HG03442 (cell line): Measurements from ENCODE around the gene TRIM21.
"Not testable (repeated sequence)": the region's sequence is repeated elsewhere in the genome, so short reads cannot be mapped to it uniquely, and the experiment has no call there.

Experiments used
- ATAC-seq: cut with Tn5 transposase; IDR thresholded peaks from one replicate; pipeline ENCODE4 v1.9.1; 2021; ENCODE audit warnings: mild to moderate bottlenecking, moderate library complexity; ENCODE audit not compliant: unreplicated experiment

The TRIM21 gene

DNA sequence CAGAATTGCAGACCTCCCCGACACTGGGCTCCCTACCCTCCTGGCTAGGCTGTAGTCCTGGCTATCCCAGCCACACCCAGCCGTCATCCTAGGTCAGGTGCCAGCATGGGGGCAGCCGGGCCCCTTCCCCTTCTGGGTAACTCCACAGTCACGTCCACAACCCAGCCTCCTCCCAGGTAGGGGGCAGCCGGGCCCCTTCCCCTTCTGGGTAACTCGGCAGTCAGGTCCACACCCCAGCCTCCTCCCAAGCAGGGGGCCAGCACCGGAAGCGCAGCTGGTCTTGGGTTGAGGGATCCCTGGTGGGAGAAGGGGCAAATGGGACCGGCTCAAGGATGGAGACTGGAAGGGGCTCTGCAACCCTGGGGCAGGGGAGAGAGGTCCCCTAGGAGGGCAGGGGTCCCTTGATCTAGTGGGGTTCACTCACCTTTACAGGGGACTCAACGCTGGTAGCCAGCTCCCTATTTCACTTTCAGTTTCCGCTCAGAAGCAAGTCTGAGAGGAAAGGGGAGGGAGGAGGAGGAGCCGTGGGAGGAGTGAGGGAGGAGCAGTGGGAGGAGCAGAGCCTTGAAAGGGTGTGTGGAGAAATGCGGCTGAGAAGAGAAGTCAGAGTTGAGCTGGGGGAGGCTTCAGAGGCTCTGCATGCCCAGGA lies at the start of gene TRIM21:
Gene TRIM21 (minus strand): TSS at position 494 of the 649 bp plus-strand sequence. CDS start 3,293 bp downstream, outside the sequence.
- ATAC-seq, result peak; percentile 100

DNA sequence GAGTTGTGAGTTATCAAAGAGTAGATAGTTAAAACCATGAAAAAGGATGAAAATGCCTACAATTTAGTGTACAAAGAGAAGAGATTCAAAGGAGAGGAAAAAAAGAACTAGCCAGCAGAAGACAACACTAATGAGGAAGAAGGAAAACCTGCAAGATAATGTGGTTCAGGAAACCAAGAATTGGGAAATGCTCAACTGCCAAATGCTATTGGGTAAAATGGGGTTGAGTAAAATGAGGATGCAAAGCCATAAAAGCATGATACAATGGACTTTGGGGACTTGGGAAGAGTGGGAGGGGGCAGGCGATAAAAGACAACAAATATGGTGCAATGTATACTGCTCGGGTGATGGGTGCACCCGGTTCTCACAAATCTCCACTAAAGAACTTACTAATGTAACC lies 48.0 kb upstream of the TRIM21 start:
- no peak for ATAC-seq

DNA sequence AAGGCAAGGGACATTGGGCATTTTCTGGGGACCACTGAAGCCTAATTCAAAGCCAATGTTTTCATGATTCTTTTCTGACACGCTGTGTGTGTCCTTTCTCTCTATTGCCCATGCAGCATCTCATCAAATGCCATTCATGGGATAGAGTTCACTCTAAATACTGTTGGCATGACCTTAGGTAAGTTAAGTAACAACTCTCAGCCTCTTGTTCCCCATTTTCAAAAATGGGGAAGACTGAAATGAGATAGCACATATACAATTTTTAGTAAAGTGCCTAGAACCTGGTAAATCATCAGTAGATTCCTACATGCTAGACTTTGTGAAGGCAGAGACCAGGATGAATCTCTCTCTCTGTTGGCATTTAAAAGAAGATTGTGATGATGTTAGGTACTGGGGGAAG lies 42.9 kb upstream of the TRIM21 start:
- no peak for ATAC-seq

DNA sequence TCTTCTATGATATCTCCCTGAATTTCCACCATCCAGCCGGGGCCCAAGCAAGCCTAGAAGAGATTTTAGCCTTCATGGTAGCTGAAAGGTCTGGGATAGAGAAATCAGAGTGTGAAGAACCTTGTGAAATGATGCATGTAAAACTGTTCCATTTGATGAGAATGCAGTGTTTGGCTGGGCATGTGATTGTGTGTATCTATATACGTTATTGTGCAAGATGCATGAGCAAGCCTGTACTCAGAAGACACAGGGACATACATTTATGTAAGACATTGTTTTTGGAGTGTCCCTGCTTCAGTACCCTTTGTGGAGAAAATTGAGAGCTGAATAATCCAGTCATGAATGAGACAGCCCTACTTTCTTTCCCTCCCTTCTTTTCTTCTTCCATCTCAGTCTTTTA lies 40.4 kb upstream of the TRIM21 start:
- no peak for ATAC-seq

DNA sequence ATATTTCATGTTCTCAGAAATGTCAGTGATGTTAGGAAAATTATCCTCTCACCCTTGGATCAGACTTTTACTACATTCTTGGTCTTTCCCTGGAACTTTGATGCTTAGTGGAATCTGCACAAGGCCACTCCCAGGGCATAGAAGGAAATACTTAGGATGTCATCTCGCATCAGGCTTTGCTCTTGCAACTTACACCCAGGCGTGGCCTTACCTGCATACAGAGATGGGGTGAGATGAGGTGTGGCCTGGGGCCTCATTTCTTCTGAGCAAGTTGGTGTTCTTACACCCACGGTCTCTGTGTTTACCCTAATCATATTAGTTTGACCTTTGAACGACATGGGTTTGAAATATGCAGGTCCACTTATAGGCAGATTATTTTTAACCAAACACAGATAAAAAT lies 36.5 kb upstream of the TRIM21 start:
- no peak for ATAC-seq

DNA sequence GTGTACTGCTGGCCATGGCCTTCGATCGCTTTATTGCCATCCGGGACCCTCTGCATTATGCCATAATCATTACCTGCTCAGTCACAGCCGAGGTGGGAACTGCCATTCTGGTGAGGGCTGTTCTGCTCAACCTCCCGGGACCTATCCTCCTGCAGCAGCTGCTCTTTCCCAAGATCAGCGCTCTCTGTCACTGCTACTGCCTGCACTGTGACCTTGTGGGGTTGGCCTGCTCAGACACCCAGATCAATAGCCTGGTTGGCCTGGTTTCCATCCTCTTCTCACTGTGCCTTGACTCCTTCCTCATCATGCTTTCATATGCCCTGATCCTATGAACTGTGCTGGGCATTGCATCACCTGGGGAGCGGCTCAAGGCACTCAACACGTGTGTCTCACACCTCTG lies 24.9 kb upstream of the TRIM21 start:
- ATAC-seq, result no peak

DNA sequence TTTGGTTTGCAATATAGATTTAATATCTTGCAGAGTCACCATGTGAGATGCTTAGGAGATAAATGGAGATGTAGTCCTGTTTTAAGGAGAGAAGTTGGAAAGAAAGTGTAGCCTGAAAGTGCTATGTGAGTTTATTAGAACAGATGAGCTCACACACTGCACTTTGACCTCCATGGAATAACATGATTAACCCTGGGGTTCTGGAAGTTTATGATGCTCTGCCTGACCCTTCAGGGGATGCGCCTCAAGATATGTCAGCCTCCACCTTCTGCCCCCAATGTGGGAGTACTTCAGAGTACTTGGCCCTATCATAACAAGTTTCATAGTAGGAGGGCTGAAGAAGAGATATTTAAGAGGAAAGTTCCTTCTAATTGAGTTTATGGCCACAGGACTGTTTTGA lies 23.3 kb upstream of the TRIM21 start:
- no peak for ATAC-seq

DNA sequence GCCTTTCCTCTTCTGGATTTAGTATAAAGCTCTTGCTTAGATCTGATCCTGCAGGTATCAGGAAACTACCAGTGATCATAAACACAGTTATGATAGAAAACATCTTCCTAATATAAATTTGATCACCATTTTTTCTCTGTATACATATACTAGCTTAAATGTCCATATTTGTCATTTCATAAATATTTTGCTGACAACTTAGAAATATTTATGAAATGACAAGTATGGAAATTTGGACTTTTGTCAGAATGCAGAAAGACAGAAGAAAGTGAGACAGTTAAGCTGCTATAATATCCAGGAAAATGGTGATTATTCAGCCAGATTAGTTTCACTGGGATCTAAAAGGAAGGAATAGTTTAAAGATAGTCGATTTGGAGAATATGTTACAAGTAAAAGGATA lies 22.8 kb upstream of the TRIM21 start:
- no peak for ATAC-seq

DNA sequence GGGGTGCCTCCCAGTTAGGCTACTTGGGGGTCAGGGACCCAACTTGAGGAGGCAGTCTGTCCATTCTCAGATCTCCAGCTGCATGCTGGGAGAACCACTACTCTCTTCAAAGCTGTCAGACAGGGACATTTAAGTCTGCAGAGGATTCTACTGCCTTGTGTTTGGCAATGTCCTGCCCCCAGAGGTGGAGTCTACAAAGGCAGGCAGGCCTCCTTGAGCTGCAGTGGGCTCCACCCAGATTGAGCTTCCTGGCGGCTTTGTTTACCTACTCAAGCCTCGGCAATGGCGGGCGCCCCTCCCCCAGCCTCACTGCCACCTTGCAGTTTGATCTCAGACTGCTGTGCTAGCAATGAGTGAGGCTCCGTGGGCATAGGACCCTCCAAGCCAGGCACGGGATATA lies 12.7 kb upstream of the TRIM21 start:
- not testable (repeated sequence) for ATAC-seq

DNA sequence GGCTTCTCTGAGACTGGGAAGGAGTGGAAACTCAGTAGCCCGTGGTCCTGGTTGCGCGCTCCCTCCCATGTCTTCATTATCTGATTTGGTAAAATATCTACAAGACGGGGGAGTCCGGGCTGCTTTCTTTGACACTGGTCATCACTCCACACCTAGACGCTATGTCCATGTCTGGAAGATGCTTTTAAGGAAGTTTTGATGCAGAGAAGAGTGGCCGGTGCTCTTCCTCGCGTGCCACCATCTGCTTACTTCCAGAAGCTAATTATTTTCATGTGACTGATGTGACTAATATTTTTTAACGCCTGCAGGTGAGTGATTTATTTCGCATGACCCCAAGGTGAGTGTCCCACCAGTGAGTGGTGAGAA lies 339 bp upstream of the TRIM21 start:
- peak; percentile 4 for ATAC-seq

DNA sequence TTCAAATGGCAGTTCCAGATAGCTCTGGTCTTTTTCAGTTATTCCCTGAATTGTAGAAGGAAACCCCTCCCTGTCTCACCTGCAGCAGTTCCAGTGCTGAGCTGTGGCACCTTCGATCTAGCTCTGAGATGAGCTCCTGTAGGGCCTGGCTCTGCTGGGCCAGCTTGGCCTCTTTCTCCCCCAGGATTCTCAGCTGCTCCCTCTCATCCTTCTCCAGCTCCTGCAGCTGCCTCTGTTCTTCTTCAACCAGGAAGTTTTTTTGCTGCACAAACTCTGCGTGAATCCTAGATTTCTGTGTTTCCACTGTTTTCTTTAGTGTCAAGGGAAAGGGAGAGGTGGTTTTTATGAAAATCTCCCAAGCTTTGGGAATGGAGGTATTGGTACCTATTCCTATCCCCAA lies 5.3 kb downstream of the TRIM21 start:
- ATAC-seq, result no peak

DNA sequence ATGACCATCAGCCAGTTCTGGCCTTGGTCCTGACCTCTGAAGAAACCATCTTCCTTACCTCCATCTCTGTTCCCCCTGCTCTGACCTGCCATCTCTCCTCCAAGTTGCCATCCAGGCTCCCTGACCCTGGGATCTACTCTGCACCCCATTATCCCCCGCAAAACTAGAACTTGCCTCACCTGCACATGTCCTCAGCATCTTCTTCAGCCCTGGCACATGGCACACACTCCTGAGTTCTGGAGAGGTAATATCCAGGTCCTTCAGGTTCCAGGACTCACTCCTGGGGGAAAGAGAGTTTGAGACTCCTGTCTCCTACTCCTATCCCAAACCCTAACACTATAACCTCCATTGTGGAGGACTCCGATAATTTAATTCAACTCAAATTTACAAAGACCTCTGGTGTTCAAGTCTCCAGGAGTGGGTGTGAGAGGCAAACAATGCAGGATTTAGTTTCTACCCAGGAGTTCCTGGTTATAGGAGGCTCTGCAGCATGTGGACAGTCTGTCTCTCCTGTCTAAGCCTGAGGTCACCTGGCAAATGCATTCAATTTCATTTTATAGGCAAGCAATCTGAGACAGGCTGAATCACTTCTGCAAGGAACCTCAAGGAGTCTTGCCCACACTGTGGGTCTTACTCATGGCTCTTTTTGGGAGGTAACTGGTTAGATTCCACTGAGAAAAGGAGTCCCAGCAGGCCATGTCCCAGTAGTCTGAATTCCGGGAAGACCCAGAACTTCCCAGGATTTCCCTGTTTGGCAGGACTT lies 7.3 kb downstream of the TRIM21 start:
- ATAC-seq, result no peak

DNA sequence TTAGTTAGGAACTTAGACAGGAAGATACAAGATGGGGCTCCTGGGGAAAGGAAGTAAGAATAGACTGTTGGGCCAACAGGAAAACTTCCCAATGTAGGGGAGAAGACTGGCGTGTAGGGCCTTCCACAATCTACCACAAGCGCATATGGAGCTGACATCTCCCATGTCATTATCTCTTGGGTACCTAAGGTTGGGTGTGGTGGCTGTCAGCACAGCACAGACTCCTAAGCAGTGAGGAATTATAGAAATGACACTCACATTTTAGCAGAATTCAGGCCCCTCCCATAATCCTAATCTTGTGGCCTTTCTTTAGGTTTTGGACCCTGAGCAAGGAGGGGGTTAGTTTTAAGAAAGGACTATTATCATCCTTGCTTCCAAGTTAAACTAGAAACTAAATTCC lies 11.6 kb downstream of the TRIM21 start:
- ATAC-seq, result no peak

DNA sequence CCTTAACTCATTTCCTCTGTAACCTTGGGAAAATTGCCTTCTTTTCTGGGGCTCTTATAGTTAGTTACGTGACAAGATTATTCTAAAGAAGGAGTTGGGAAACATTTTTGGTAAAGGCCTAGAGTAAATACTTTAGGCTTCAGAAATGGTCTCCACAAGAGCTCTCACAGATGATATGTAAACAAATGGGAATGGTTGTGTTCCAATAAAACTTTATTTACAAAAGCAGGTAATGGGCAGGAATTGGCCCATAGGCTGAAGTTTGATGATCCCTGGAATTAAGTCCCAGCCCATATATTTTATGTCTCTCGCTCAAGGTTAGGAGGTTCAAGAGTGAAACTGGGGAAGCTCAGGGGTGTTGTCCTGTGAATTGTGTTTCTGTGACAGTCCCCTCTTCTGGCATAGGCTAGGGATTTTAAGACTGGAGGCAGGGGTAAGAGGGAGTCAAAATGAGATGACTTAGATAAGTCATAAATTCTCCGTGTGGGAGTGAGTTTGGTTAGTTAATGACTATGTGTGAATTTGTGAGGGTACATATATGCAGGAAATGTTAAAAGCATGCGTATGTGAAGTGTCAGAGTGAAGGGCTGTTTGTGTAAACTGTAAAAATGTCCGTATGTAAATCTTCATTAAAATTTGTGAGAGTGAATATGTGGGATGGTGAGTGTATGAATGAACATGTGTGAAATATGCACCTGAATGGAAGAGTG lies 17.9 kb downstream of the TRIM21 start:
- ATAC-seq, result no peak

DNA sequence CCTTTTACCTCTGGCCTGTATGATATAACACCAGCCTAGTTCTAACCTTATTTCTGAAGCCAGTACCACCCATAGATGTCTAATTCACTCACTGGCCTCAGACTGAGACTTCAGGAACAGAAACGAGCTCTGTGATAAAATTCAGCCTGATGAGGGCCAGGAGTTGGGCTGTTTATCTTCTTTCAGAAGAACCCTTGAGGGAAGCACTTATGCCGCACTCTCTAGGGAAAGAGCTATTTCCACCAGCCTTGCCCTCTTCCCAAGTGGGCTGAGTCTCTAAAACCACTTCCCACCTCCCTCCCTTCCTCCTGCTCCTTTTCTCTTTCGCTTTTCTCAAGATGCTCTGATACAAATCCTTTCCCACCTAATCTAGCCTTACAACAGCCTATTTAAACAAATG lies 23.3 kb downstream of the TRIM21 start:
- no peak for ATAC-seq

DNA sequence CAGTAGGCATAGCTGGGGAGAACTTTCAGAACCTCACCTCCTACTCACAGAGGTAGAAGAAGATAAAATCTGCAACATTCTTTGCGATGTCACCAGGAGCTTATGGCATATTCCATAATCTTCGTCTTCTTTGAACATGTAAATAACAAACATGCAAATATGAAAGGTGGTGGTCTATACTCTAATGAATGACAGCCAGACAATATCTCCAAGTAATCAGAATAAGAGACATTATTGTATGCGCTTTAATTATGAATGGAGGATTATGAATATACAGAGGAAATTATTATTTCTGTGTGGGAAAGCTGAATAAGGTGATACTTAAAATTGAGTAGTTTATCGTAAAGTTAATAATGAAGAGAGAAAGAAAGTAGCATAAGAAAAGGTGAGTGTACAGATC lies 25.2 kb downstream of the TRIM21 start, which contains the start of gene OR52B4:
Gene OR52B4 (minus strand): TSS at position 101 of the 400 bp plus-strand sequence. CDS start 91 bp downstream, at position 10.
- no peak for ATAC-seq

DNA sequence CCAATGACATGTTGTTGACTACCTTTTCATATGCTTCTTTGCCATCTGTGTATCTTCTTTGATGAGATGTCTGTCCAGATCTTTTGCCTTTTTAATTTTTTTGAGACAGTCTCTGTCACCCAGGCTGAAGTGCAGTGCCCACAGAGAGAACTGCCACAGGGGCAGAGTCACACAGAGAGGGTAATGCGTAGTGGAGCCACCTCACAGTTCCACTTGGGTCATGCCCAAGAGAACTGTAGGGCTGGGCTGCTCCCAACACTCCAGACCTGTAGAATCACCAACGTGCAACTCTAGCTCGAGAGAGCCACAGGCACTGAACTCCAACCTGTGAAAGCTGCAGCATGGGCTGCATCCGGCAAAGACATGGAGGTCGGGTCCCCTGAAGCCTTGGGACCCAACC lies 45.4 kb downstream of the TRIM21 start:
- not testable (repeated sequence) for ATAC-seq

DNA sequence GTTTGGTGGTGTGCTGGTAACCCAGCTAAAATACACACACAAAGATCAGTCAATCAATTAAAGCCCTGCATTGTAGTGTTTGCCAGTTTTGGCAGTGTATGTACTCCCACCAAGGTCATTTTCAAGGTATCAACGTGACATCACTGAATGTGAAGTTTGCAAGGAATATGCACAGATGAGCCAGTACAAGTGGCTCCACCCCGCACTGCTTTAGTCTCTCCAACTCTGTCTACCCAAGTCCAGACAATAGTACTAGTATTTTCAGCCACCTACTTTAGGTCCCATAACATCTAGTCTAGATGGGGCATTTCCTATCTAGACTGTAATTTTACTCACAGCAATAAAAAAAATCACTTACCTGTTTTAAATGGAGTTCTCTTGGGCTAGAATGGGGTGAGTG lies 48.1 kb downstream of the TRIM21 start:
- not testable (repeated sequence) for ATAC-seq
